Left ventricle myocardium superior (tissue), 1 donor: Measurements from ENCODE around the gene SLC25A45. TPM values are rescaled to one million over a fixed set of nuclear protein-coding genes. Genes with fewer than 3 reads are reported as not detected.
A peak's percentile ranks its signal among the peaks of the same experiment; 100 is the strongest.

Experiments used
- ATAC-seq: fragments of 200-7000 bp; cut with Tn5 transposase; one replicate; pipeline ENCODE4 v1.9.1; 2020; ENCODE audit warnings: mild to moderate bottlenecking, moderate library complexity
- DNase-seq: peaks from one replicate; pipeline ENCODE4 v3.0.0-alpha.2; 2020
- intact Hi-C: fragments of 100-400 bp; cut with micrococcal nuclease; formaldehyde crosslinking; loops from one replicate; pipeline ENCODE4 v1.11.0; 2022
- total RNA-seq: library from RNA; stranded (reverse); fragmentation: NEBNext Ultra II Directional; extraction: Animal tissue kit (Norgen Biotek cat#: 25700); gene quantifications from one replicate; pipeline ENCODE4 v1.2.1, GENCODE V29; 2021
- donor health status: DM: no; HTN: yes; CAD: no; lungs with severe emphysema.

SLC25A45 gene
- total RNA-seq, 1 donor from 2014 or later: 4.6 TPM

GRCh38 chr11:65393513-65394079 is 11.2 kb upstream of the SLC25A45 start:
- DNase-seq: no peak
- intact Hi-C loops: no loop called here
- no peak for ATAC-seq

DNA sequence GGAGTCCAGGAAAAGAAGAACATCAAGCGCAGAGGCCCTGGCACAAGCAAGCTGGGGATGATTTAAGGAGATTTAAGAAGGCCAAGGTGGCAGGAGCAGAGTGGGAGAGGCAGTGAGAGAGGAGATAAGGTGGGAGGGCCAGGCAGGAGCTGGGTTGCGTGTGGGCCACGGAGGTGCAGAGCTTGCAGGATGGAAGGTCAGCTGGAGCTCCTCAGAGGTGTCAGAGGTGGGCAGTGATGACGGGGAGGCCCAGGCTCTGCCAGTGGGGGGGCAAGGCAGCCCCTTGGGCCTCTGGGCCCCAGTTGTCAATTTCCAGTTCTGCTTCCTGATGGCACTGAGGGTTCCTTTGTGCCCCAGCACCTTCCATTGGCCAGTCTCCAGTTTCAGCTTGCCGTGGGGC is 10.5 kb upstream of the SLC25A45 start:
- intact Hi-C loops: no loop called here
- DNase-seq (no peak), ATAC-seq (no peak)

- intact Hi-C loops: no loop called here
- no peak for ATAC-seq
- no peak for DNase-seq
Measured at GRCh38 chr11:65392186-65392829, 9.9 kb upstream of the SLC25A45 start.

GRCh38 chr11:65390996-65391395 is 8.6 kb upstream of the SLC25A45 start:
- intact Hi-C loops: no loop called here
- ATAC-seq: peak; percentile 42
- DNase-seq: peak; percentile 53

GRCh38 chr11:65390099-65390941 is 7.9 kb upstream of the SLC25A45 start:
- DNase-seq (no peak), ATAC-seq (peak; percentile 3)
- intact Hi-C loops: no loop called here

GRCh38 chr11:65389294-65389980 is 7.0 kb upstream of the SLC25A45 start:
- intact Hi-C loops: no loop called here
- ATAC-seq: no peak
- no peak for DNase-seq

DNA sequence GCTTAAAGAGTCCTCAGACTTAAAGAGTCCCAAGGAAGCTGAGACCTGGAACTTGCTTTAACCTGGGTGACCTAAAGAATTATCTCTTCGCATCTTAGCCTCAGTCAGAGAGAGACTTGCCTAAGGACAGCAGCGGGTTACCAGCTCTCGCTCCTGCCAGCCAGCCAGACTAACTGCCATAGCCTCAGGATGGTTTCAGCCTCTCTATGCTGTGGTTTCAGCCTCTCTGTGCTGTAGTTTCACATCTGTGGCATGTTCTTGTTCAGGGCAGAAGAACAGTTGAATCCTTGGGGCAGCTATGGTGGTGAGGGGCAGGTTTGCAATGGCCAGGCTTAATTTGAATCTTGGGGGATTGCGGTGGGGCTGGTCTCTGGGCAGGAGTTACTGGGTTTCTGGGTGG is 6.3 kb upstream of the SLC25A45 start:
- DNase-seq: no peak
- ATAC-seq: no peak
- intact Hi-C loops: no loop called here

- peak; percentile 70 for ATAC-seq
- intact Hi-C loops: no loop called here
- DNase-seq: peak; percentile 98
Measured at GRCh38 chr11:65386307-65387140, 4.1 kb upstream of the SLC25A45 start, which contains the start of gene FRMD8. Gene FRMD8, plus strand, starts transcription at chr11:65386637. Its CDS starts 400 bp downstream, at chr11:65387037.

- intact Hi-C loops: no loop called here
- ATAC-seq (no peak), DNase-seq (no peak)
Measured at GRCh38 chr11:65384301-65384889, 1.9 kb upstream of the SLC25A45 start.

- ATAC-seq (no peak), DNase-seq (no peak)
- intact Hi-C loops: no loop called here
Measured at GRCh38 chr11:65383778-65384177, 1.3 kb upstream of the SLC25A45 start.

- intact Hi-C loops: no loop called here
- ATAC-seq (no peak), DNase-seq (peak; percentile 90)
Measured at GRCh38 chr11:65382804-65383368, 440 bp upstream of the SLC25A45 start.

DNA sequence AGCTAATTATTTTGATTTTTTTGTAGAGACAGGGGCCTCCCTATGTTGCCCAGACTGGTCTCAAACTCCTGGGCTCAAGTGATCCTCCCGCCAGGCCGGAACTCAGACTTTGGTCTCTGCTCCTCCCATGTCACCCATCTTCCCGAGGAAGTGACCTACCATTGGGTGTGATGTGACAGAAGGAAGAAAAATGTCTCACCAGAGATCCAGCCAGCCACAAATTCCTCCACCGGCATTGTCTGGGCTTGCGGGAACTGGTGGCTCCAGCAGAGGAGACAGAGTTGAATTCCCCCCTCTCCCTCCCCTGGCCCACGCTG is 772 bp downstream of the SLC25A45 start:
- intact Hi-C loops: no loop called here
- DNase-seq: peak; percentile 56
- ATAC-seq: peak; percentile 20

DNA sequence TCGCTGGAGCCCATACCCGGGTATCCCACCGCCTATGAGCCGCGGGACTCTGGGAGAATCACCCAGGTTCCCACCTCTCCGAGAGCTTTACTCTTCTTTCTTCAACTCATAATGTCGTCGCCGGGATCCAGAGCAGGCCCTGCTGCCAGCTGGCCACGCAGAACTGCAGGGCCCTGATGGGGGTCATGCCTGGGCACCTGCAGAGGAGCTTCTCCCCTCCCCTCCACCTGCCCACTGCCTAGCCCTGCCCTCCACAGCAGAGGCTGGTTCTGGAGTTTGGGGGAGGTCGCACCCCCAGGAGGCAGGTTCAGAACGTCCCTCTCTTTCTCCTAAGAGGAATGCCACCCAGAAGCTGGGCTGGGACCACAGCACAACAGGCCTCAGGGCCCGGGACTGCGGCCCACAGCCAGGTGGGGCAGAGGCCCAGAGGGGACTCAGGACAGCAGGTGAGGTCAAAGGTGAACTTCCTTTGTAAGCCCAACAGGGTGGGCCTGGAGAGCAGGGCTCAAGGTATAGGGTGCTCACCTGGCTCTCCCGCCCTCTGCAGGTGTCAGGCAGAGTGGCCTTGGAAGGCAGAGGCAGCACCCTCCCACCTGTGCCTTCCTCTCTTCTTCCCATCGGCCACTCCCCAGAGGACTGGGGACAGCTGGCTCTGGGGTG is 1.9 kb downstream of the SLC25A45 start:
- intact Hi-C loops: no loop called here
- ATAC-seq (no peak), DNase-seq (no peak)

DNA sequence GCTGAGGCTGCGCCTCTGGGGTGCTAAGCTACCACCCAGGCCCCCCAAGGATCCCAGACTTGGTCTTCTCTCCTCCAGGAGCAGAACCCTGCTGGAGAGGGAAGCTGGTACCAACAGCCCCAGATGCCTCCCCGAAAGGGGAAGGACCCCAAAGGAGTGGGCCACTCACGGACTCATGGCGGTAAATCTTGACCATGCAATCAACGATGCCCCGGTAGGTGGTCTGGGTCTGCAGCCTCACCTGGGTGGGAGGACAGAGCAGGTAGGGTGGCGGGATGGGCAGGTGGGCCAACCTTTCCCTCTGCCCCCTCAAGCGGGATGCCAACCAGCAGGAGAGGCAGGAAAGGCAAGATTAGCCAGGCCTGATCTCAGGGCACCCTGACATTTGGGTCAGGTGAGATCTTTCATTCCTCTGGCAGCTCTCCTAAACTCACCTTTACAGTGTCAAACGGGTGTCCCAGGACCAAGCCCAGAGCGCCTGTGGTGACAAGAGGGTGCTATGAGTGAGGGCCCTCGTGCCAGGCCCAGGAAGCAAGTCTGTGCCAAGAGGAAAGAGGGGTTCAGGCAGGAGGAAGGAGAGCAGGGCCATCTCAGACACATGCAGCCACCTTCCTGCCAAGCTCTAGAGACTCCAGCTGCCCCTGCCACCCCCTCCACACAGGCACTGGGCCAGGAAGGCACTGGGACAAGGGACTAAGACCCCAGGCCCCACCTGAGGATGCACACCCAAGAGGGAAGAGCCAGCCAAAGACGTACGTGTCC is 2.6 kb downstream of the SLC25A45 start:
- intact Hi-C loops: no loop called here
- DNase-seq (no peak), ATAC-seq (no peak)

DNA sequence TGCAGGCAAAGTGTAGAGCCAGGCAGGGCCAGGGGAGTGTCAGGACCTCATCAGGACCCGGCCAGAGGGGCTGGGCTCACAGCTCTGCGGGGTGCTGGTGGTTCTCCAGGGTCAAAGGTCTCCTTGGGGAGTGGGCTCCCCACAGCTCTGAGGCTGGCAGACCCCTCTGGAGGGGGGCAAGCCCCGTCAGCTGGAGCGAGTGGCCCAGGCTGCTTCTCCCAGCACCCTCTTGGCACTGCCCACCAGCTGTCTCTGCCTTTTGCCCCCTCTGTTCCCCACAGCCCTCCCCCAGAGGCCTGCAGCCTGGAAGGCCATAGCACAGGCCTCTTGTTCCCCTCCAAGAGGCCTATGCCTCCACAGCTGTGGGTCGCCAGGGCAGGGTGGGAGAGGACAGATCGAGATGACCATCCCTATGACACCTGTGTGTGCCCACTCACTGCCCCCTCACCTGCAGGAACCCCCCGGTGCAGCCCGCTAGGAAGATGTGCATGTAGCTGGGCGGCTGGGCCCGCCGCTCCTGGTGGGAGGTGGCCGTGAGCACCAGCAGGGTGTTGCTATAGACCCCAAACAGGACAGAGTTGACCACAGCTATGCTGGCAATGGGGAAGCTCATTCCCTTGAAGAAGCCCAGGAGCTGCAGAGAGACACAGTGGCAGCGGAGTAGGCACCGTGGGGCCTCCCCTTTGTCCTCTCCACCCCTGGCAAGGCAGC is 3.4 kb downstream of the SLC25A45 start:
- DNase-seq (no peak), ATAC-seq (no peak)
- intact Hi-C loops: no loop called here

DNA sequence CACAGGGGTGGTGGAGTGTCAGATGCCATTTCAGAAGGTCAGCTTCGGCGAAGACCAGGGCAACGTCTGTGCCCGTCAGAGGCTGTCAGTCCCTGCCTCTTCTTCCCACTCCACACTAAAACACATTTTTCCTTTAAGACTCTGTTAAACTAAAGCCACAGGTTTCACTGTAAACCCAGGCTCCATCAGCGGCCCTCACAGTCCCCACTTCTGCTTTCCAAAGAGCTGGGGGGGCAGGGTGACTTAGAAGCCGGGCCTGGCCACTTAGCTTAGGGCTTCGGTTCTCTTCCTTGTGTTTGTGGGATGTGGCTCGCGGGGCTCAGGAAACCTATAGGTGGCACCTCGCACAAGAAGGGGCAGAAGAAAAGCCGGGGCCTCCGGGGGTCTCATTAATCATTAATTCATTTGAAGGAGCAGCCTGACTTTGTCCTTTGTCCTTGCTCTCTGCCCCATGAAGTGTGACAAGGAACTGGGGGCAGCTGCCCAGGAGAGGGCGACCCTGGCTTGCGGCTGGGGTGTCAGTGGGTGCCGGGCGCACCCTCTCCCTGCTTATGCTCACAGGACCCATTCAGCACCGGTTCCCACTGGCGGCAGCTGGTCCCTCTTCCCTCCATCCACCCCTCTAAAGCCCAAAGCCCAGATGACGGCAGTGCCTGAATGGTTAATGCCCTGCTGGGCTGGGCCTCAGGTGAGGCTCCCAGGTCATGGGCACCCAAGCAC is 4.1 kb downstream of the SLC25A45 start:
- DNase-seq: no peak
- ATAC-seq: no peak
- intact Hi-C loops: no loop called here
